ENCODE data around the gene ABHD16A. TPM values are rescaled to one million over a fixed set of nuclear protein-coding genes. Genes with fewer than 3 reads are reported as not detected.

The ABHD16A gene
- total RNA-seq, 6 donors from 2014 or later, result 42.1 to 62.5 (median 51.6) TPM

GRCh38 chr6:31732029-31732428 is 28.9 kb upstream of the ABHD16A start:
- ATAC-seq (ENCODE audit: low FRiP score in 2 of 2) (no peak), DNase-seq (no peak)
- Histone ChIP-seq H3K4me3 (no peak overlapping the region), H3K27me3 (no peaks in the 10 kb centered on the region), H3K36me3 (peaks cover 20 to 51% (median 39%) of the 10 kb centered on the region in 4 donors), H3K9me3 (no peaks in the 10 kb centered on the region), H3K27ac (peak overlapping the region in 2 of 4 donors; percentile 61 to 99), H3K4me1 (peaks cover 45 to 79% (median 64%) of the 10 kb centered on the region in 4 donors)
- WGBS, 2 donors, result 56 to 69% methylated on average over 3 of the region's 3 CpGs
- TF ChIP-seq, protein P1, sequence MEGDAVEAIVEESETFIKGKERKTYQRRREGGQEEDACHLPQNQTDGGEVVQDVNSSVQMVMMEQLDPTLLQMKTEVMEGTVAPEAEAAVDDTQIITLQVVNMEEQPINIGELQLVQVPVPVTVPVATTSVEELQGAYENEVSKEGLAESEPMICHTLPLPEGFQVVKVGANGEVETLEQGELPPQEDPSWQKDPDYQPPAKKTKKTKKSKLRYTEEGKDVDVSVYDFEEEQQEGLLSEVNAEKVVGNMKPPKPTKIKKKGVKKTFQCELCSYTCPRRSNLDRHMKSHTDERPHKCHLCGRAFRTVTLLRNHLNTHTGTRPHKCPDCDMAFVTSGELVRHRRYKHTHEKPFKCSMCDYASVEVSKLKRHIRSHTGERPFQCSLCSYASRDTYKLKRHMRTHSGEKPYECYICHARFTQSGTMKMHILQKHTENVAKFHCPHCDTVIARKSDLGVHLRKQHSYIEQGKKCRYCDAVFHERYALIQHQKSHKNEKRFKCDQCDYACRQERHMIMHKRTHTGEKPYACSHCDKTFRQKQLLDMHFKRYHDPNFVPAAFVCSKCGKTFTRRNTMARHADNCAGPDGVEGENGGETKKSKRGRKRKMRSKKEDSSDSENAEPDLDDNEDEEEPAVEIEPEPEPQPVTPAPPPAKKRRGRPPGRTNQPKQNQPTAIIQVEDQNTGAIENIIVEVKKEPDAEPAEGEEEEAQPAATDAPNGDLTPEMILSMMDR (IDR thresholded peaks at IDR 0.05), result no peak
- TF ChIP-seq POLR2AphosphoS5 (IDR thresholded peaks at IDR 0.05) (no peak), EP300 (IDR thresholded peaks at IDR 0.05) (no peak), POLR2A (IDR thresholded peaks at IDR 0.05) (no peak)

GRCh38 chr6:31730631-31731086 is 27.5 kb upstream of the ABHD16A start:
- no peaks in the 10 kb centered on the region for H3K27me3 ChIP-seq
- TF ChIP-seq POLR2AphosphoS5 (IDR thresholded peaks at IDR 0.05), result no peak
- no peak for TF ChIP-seq EP300 (IDR thresholded peaks at IDR 0.05)
- TF ChIP-seq, protein P1 (IDR thresholded peaks at IDR 0.05), result no peak
- no peak for TF ChIP-seq POLR2A (IDR thresholded peaks at IDR 0.05)
- peaks cover 49 to 88% (median 71%) of the 10 kb centered on the region in 4 donors for H3K4me1 ChIP-seq
- DNase-seq, result no peak
- H3K9me3 ChIP-seq, result no peaks in the 10 kb centered on the region
- peak overlapping the region in 2 of 4 donors; percentile 76 to 80 for H3K4me3 ChIP-seq
- 87 to 90% methylated on average over 4 to 11 of the region's 11 CpGs for WGBS, 2 donors
- peaks cover 20 to 64% (median 40%) of the 10 kb centered on the region in 4 donors for H3K36me3 ChIP-seq
- no peak for ATAC-seq (ENCODE audit: low FRiP score in 2 of 2)
- H3K27ac ChIP-seq, result peak overlapping the region; percentile 87 to 99 (median 94)

DNA sequence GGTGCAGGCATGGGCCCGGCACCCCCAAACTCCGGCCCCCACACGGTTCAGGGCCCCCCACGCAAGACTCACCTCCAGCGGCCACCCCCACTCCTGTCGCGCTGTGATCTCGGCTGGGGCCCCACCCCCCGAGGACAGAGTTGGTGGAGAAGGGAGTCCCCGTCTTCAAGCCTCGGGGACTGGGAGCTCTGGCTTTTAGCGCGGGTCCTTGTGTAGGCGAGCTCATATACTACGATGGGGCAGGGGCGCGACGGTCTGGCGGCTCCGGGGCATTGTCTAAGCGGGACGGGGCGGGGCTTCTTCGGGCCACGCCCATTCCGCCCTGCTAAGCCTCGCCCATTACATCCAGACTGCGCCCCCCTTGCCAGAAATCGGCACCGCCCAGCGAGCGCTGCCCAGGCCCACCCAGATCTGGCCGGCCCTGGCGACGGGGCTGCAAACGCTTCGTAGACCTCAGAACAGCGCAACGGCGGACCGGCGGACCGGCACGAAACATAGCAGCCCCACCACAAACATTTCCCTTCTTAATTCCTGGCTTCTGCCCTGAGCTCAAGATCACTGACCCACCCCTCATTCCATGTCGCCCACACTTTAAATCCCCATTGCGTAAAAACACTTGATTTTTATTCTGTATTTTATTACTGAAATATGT is 27.0 kb upstream of the ABHD16A start:
- WGBS, 2 donors, result 5 to 7% methylated on average over 22 to 39 of the region's 46 CpGs
- H3K4me3 ChIP-seq, result peak overlapping the region; percentile 76 to 87 (median 82)
- H3K36me3 ChIP-seq, result peaks cover 20 to 64% (median 40%) of the 10 kb centered on the region in 4 donors
- TF ChIP-seq, protein P1 (IDR thresholded peaks at IDR 0.05), result peak in 2 of 6 experiments; percentile 11 to 37
- TF ChIP-seq EP300 (IDR thresholded peaks at IDR 0.05) (no peak), POLR2A (IDR thresholded peaks at IDR 0.05) (peak in 3 of 4 donors; percentile 47 to 74 (median 71)), POLR2AphosphoS5 (IDR thresholded peaks at IDR 0.05) (peak; percentile 70 to 78)
- peaks cover 49 to 90% (median 71%) of the 10 kb centered on the region in 4 donors for H3K4me1 ChIP-seq
- ATAC-seq (ENCODE audit: low FRiP score in 2 of 2), result peak; percentile 86 to 91
- H3K9me3 ChIP-seq, result no peaks in the 10 kb centered on the region
- H3K27ac ChIP-seq, result peak overlapping the region; percentile 87 to 99 (median 94)
- DNase-seq, result peak; percentile 93 to 97
- H3K27me3 ChIP-seq, result no peaks in the 10 kb centered on the region

DNA sequence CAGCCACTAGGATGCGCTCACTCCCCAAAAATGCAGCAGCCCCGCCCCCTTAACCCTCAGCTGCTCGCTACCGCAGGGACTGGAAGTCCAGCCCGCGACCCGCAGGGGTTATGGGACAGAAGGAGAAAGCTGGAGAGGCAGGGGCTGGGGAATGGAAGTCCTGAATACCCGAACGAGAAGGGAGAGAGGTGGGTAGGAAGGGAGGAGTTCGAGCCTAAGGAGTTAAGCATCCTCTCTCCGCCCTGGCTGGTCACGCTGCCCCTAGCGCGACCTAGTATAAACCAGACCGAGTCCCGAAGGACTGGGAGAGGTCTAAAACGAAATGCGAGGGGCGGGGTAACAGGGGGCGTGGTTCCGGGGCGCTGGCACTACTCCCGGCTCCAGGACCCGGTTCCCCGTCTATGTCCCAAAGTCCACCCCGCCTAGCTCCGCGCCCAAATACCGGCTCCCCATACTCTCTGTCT is 26.4 kb upstream of the ABHD16A start:
- H3K36me3 ChIP-seq, result peaks cover 20 to 64% (median 40%) of the 10 kb centered on the region in 4 donors
- 0 to 1% methylated on average over 22 to 26 of the region's 29 CpGs for WGBS, 2 donors
- peaks cover 45 to 84% (median 70%) of the 10 kb centered on the region in 4 donors for H3K4me1 ChIP-seq
- H3K9me3 ChIP-seq, result no peaks in the 10 kb centered on the region
- peak; percentile 92 to 95 for ATAC-seq (ENCODE audit: low FRiP score in 2 of 2)
- DNase-seq, result peak; percentile 93 to 95
- peak overlapping the region; percentile 76 to 87 (median 82) for H3K4me3 ChIP-seq
- H3K27me3 ChIP-seq, result no peaks in the 10 kb centered on the region
- TF ChIP-seq, protein P1 (IDR thresholded peaks at IDR 0.05), result peak in 5 of 6 experiments; percentile 1 to 91 (median 68)
- TF ChIP-seq EP300 (IDR thresholded peaks at IDR 0.05) (no peak), POLR2AphosphoS5 (IDR thresholded peaks at IDR 0.05) (peak; percentile 58 to 75)
- peak overlapping the region; percentile 87 to 99 (median 94) for H3K27ac ChIP-seq

Data from upper lobe of left lung (tissue), 6 donors.